ENCODE results near the gene OTOF. TPM values are rescaled to one million over a fixed set of nuclear protein-coding genes. Genes with fewer than 3 reads are reported as not detected.

Gene OTOF
- total and polyA plus RNA-seq, 2 of the 4 experiments (the other 2 are of a cell fraction) = 0.03 TPM; not detected in 1

DNA sequence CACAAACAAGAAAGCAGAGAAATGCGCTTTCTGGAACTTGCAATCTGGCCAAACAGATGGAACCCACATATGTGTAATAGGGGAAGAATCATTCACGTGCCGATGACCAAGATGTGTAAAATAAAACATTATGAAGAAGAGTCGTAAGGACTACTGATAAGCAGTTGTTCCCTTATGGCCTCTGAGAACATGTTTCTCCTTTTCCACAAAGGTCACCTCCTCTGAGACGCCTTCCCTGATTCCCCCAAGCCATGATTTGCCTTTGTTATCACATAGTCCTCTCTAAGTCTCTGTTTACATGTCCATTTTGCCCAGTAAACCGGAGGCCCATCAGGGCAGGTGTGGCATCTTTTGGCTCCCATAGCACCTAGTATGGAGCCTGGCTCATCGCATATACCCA lies 8.0 kb downstream of the OTOF start:
- Histone ChIP-seq H3K4me3 (ENCODE audit: insufficient read depth, low read depth, low read length) (no peak overlapping the region), H2AK9ac (replicated peaks; ENCODE audit: low read depth, low read length, poor library complexity) (no peak overlapping the region), H2BK5ac (ENCODE audit: low read depth, low read length, poor library complexity, severe bottlenecking) (no peak overlapping the region), H3K9me1 (ENCODE audit: insufficient read depth, low read length) (no peaks in the 10 kb centered on the region; the same call in 1 of the 2 replicates), H3K9ac (ENCODE audit: low read depth, low read length) (no peak overlapping the region), H3K56ac (ENCODE audit: extremely low read depth, insufficient read depth, low read length) (no peak overlapping the region), H2BK20ac (ENCODE audit: low read depth, low read length) (no peak overlapping the region), H2BK15ac (ENCODE audit: low read depth, low read length) (no peak overlapping the region), H3K14ac (replicated peaks; ENCODE audit: low read depth, low read length) (no peak overlapping the region), H2AFZ (replicated peaks; ENCODE audit: low read length, poor library complexity) (no peak overlapping the region), H3K27ac (ENCODE audit: insufficient read depth, low read length) (no peak overlapping the region), H3K4me1 (ENCODE audit: control insufficient read depth, insufficient read depth, low read length) (no peaks in the 10 kb centered on the region), H4K8ac (ENCODE audit: low read depth in 2 of 2, low read length in 2 of 2) (no peak overlapping the region), H2AK5ac (ENCODE audit: low read depth, low read length) (no peak overlapping the region), H2BK120ac (ENCODE audit: low read depth, low read length) (no peak overlapping the region), H3K27me3 (ENCODE audit: control insufficient read depth, insufficient read depth, low read length) (no peaks in the 10 kb centered on the region; the same call in 1 of the 2 replicates), H4K91ac (ENCODE audit: insufficient read depth, low read depth, low read length) (no peak overlapping the region), H3K4ac (ENCODE audit: low read depth, low read length) (no peak overlapping the region), H3K9me3 (ENCODE audit: control insufficient read depth, insufficient read depth, low read length) (peaks cover 5% of the 10 kb centered on the region), H3K79me1 (ENCODE audit: low read depth in 1 of 2, low read length in 2 of 2) (no peaks in the 10 kb centered on the region), H3K18ac (ENCODE audit: low read depth, low read length) (no peak overlapping the region), H4K20me1 (ENCODE audit: insufficient read depth, low read length) (no peaks in the 10 kb centered on the region), H3K36me3 (ENCODE audit: control insufficient read depth, insufficient read depth, low read length) (no peaks in the 10 kb centered on the region), H3K4me2 (ENCODE audit: low read depth, low read length) (no peak overlapping the region), H4K5ac (ENCODE audit: low read depth, low read length) (no peak overlapping the region), H3K23ac (ENCODE audit: low read depth, low read length) (no peak overlapping the region)
- 60% methylated on average over 1 of the region's 7 CpGs; no CpG with 5 or more reads in 1 of the 2 experiments for WGBS, 2 experiments (ENCODE audit: extremely low coverage in 2 of 2, insufficient read length in 1 of 2)
- DNase-seq = no peak
- BruUV-seq (replicated peaks) = no TSS peak
- intact Hi-C loops (cut with micrococcal nuclease) (loop anchor here (5.0 to 10.0 kb wide), 2 partner anchors 145 to 228 kb away; partner anchors contain the start of genes HADHA and HADHB), in situ Hi-C loops (cut with MboI; ENCODE audit: low sequenced_read_pairs) (no loop called here), dilution Hi-C loops (cut with HindIII; ENCODE audit: low sequenced_read_pairs, unreplicated experiment) (no loop called here)
- ATAC-seq (ENCODE audit: low read depth) = no peak
- TF ChIP-seq FOS (IDR thresholded peaks at IDR 0.05; ENCODE audit: low read depth, low read length) (no peak), RCOR1 (IDR thresholded peaks at IDR 0.05; ENCODE audit: insufficient replicate concordance, low read length) (no peak), SMC3 (IDR thresholded peaks at IDR 0.05; ENCODE audit: low read depth, low read length) (no peak), RFX5 (IDR thresholded peaks at IDR 0.05; ENCODE audit: low read depth, low read length) (no peak), MAFK (IDR thresholded peaks at IDR 0.05; ENCODE audit: low read depth, low read length) (no peak), CHD1 (IDR thresholded peaks at IDR 0.05; ENCODE audit: low read depth, low read length) (no peak), POLR2A (IDR thresholded peaks at IDR 0.05; ENCODE audit: low read depth, low read length) (no peak), NFE2L2 (IDR thresholded peaks at IDR 0.05; ENCODE audit: low read depth, low read length) (no peak), RAD21 (IDR thresholded peaks at IDR 0.05; ENCODE audit: low read length) (no peak), MAZ (IDR thresholded peaks at IDR 0.05; ENCODE audit: borderline replicate concordance, low read depth, low read length) (no peak), BHLHE40 (IDR thresholded peaks at IDR 0.05; ENCODE audit: low read depth, low read length) (no peak)
- TF ChIP-seq, protein P1, sequence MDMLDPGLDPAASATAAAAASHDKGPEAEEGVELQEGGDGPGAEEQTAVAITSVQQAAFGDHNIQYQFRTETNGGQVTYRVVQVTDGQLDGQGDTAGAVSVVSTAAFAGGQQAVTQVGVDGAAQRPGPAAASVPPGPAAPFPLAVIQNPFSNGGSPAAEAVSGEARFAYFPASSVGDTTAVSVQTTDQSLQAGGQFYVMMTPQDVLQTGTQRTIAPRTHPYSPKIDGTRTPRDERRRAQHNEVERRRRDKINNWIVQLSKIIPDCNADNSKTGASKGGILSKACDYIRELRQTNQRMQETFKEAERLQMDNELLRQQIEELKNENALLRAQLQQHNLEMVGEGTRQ (IDR thresholded peaks at IDR 0.05; ENCODE audit: low read depth, low read length) = no peak
- ChIA-PET POLR2A (ENCODE audit: unreplicated experiment) (no interaction called here), CTCF (no interaction called here)
